HL-60 (cell line): Measurements from ENCODE around the gene COPZ1.

Source experiments
- DNase-seq, 2 experiments: peaks; one replicate each; pipeline ENCODE4 v3.0.0-alpha.2; 2010 to 2020; ENCODE audit warnings: low read depth in 1 of 2, low spot score in 1 of 2
- H3K27ac ChIP-seq: fragments of 250-450 bp; sonication (Bioruptor Pico); replicated peaks from 2 replicates; pipeline ENCODE4 v1.5.1; 2020; ENCODE audit warnings: mild to moderate bottlenecking, moderate library complexity
- H3K27me3 ChIP-seq: fragments of 250-450 bp; sonication (Bioruptor Pico); 2 replicates; pipeline ENCODE4 v1.5.1; 2021; ENCODE audit warnings: mild to moderate bottlenecking, moderate library complexity; ENCODE audit not compliant: insufficient read depth, poor library complexity, severe bottlenecking
- H3K4me3 ChIP-seq: replicated peaks from 2 replicates; pipeline ENCODE4 v1.5.1; 2011; ENCODE audit warnings: mild to moderate bottlenecking, control low read depth, low read length; ENCODE audit not compliant: insufficient read depth
- GABPA ChIP-seq: IDR thresholded peaks from 2 replicates; pipeline ENCODE4 v1.6.1; 2012; ENCODE audit warnings: low read depth
- POLR2AphosphoS5 ChIP-seq: IDR thresholded peaks from 2 replicates; pipeline ENCODE4 v1.6.1; 2012; ENCODE audit warnings: low read depth
- SPI1 ChIP-seq: IDR thresholded peaks from 2 replicates; pipeline ENCODE4 v1.6.1; 2012; ENCODE audit warnings: low read depth, mild to moderate bottlenecking, borderline replicate concordance
- TF ChIP-seq, protein P1 (sequence below): IDR thresholded peaks from one replicate; pipeline ENCODE4 v1.5.1; 2011; ENCODE audit warnings: low read length, control low read depth, inconsistent platforms; ENCODE audit not compliant: insufficient read depth
- TF ChIP-seq, protein P2 (sequence below): IDR thresholded peaks from 2 replicates; pipeline ENCODE4 v1.6.1; 2012; ENCODE audit warnings: low read depth; ENCODE audit not compliant: insufficient replicate concordance

COPZ1 gene

DNA sequence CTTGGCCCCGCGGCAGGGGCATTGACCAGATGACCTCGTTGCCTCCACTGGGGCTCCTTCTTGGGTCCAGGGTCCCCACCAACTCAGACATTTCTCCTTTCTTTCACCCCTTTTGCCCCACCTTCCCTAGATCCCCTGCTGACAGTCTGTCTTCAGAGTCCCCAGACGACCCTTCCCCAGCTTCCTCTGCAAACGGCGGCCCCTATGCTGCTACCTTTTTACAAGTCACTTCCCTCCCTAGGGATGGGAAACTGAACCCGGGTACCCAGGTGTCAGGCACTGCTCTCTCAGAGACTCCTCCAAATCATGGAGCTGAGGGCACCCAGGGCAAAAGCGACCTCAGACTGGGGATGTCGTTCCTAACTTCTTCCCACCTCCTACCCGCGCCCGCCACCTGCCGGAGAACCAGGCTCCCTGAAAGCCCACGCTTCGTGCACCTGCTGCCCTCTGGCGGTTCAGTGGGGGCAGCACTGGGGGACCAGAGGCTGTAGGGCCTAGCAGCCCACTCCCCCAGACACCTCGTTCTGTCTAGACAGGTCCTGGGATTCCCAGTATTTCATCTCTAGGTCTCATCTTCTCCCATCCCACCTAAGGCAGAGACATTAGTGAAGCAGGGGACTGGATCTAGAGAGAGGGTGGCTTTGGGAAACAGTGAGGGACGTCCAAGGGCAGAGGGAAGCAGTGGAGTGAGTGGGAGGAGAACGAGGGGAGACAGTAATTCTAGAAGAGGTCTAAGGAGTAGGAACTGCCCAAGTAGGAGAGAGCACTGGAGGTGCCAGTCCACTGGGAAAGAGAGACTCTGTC lies 54.7 kb downstream of the COPZ1 start:
- no peaks in the 10 kb centered on the region for H3K27me3 ChIP-seq
- TF ChIP-seq, protein P1, sequence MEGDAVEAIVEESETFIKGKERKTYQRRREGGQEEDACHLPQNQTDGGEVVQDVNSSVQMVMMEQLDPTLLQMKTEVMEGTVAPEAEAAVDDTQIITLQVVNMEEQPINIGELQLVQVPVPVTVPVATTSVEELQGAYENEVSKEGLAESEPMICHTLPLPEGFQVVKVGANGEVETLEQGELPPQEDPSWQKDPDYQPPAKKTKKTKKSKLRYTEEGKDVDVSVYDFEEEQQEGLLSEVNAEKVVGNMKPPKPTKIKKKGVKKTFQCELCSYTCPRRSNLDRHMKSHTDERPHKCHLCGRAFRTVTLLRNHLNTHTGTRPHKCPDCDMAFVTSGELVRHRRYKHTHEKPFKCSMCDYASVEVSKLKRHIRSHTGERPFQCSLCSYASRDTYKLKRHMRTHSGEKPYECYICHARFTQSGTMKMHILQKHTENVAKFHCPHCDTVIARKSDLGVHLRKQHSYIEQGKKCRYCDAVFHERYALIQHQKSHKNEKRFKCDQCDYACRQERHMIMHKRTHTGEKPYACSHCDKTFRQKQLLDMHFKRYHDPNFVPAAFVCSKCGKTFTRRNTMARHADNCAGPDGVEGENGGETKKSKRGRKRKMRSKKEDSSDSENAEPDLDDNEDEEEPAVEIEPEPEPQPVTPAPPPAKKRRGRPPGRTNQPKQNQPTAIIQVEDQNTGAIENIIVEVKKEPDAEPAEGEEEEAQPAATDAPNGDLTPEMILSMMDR = peak; percentile 100
- TF ChIP-seq GABPA = no peak

DNA sequence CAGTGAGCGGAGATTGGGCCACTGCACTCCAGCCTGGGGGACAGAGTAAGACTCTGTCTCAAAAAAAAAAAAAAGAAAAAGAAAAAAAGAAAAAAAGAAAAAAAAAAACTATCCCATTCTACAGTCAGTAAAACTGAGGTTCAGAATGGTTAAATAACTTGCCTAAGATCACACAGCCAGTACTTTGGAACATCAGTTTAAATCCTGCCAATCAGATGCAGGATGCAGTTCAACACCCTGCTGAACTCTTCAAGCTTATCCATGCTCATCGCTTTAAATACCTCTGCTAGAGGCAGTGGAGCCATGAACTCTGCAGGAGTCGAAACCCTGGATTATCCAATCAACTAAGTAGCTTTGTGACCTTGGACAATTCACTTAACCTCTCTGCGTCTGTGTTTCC lies 56.2 kb downstream of the COPZ1 start:
- TF ChIP-seq POLR2AphosphoS5 (no peak), GABPA (no peak), SPI1 (no peak)
- TF ChIP-seq, protein P1 = no peak
- TF ChIP-seq, protein P2, sequence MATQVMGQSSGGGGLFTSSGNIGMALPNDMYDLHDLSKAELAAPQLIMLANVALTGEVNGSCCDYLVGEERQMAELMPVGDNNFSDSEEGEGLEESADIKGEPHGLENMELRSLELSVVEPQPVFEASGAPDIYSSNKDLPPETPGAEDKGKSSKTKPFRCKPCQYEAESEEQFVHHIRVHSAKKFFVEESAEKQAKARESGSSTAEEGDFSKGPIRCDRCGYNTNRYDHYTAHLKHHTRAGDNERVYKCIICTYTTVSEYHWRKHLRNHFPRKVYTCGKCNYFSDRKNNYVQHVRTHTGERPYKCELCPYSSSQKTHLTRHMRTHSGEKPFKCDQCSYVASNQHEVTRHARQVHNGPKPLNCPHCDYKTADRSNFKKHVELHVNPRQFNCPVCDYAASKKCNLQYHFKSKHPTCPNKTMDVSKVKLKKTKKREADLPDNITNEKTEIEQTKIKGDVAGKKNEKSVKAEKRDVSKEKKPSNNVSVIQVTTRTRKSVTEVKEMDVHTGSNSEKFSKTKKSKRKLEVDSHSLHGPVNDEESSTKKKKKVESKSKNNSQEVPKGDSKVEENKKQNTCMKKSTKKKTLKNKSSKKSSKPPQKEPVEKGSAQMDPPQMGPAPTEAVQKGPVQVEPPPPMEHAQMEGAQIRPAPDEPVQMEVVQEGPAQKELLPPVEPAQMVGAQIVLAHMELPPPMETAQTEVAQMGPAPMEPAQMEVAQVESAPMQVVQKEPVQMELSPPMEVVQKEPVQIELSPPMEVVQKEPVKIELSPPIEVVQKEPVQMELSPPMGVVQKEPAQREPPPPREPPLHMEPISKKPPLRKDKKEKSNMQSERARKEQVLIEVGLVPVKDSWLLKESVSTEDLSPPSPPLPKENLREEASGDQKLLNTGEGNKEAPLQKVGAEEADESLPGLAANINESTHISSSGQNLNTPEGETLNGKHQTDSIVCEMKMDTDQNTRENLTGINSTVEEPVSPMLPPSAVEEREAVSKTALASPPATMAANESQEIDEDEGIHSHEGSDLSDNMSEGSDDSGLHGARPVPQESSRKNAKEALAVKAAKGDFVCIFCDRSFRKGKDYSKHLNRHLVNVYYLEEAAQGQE = no peak
- H3K4me3 ChIP-seq = no peak overlapping the region
- no peaks in the 10 kb centered on the region for H3K27me3 ChIP-seq
- no peak overlapping the region for H3K27ac ChIP-seq
- no peak for DNase-seq

More for the DNA sequence above, 54.7 kb downstream of the COPZ1 start:
- DNase-seq = peak; percentile 75 to 91
- Histone ChIP-seq H3K27ac (no peak overlapping the region), H3K4me3 (no peak overlapping the region)

DNA sequence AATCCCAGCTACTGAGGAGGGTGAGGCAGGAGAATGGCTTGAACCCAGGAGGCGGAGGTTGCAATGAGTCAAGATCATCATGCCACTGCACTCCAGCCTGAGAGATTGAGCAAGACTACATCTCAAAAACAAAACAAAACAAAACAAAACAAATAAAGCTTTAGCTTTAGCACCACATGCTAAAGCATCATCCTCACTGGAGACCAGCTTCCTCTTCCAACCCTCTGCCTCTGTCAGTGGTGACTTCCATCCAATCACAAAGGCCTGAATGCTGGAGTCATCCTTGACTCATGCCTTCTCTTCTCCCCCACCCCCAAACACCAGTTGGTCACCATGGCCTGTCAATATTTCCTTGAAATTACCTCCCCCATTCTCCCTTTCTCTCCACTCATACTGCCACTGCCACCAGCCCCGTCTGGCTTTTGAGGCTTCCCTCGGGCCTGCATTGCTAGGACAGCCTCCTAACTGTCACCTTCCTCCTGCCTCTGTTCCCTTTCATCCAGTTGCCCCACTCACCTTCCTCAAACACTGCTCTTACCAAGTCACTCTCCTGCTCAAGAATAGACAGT lies 58.2 kb downstream of the COPZ1 start:
- no peaks in the 10 kb centered on the region for H3K27me3 ChIP-seq
- H3K4me3 ChIP-seq = no peak overlapping the region
- H3K27ac ChIP-seq = peak overlapping the region; percentile 79
- peak; percentile 83 to 97 for DNase-seq
- TF ChIP-seq POLR2AphosphoS5 = peak; percentile 40; the same call in 1 of the 2 replicates
- TF ChIP-seq, protein P2 = no peak

DNA sequence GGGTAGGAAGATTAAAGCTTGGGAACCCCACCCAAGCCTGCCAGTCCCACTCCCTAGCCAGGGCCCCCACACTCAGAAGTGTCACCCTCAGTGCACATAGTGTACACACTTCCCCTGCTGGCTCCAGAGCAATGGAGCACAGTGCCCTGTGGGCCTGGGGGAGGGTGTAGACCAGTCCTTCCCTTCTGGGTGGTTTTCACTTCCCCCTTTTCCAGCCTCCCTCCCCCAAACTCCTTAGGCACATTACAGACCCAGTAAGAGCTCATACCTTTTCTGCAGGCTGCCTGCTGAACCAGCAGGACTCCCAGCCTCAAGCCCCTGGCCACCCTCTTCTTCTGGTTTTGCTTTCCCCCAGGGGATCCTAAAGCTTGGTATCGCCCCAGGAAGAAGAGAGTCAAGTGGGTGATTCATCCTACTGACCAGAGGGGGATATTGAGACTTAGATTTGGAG lies 59.7 kb downstream of the COPZ1 start, which contains the start of gene ZNF385A:
ZNF385A (minus strand) TSS at position 143 of the 451 bp plus-strand sequence. CDS start 219 bp downstream, outside the sequence.
- TF ChIP-seq, protein P2 = no peak
- TF ChIP-seq GABPA (no peak), POLR2AphosphoS5 (peak; percentile 70), SPI1 (peak; percentile 98)
- TF ChIP-seq, protein P1 = no peak
- peak; percentile 88 to 93 for DNase-seq
- peak within 1 kb of the TSS; percentile 49 for H3K4me3 ChIP-seq
- peak within 1 kb of the TSS; percentile 79 for H3K27ac ChIP-seq
- H3K27me3 ChIP-seq = no peaks in the 10 kb centered on the region
